K562 (cell line): ENCODE data around the gene ODAD3. TPM values are rescaled to one million over a fixed set of nuclear protein-coding genes. Genes with fewer than 3 reads are reported as not detected.

Experiments
- DNMT1 ChIP-seq: fragments of 450-650 bp; IDR thresholded peaks from 2 replicates; pipeline ENCODE4 v1.6.1; 2016; ENCODE audit warnings: antibody characterized with exemption, mild to moderate bottlenecking
- MGA ChIP-seq: fragments of 450-650 bp; IDR thresholded peaks from 2 replicates; pipeline ENCODE4 v1.6.1; 2016; ENCODE audit warnings: mild to moderate bottlenecking, moderate library complexity
- NFE2L1 ChIP-seq: fragments of 450-650 bp; IDR thresholded peaks from 2 replicates; pipeline ENCODE4 v1.6.1; 2016; ENCODE audit warnings: missing genetic modification characterization, low read depth, mild to moderate bottlenecking, missing compliant biosample characterization, moderate library complexity, borderline replicate concordance
- NFIX ChIP-seq: fragments of 250-450 bp; sonication (Bioruptor Pico); IDR thresholded peaks from 2 replicates; pipeline ENCODE4 v1.4.0; 2020; ENCODE audit warnings: low read depth, mild to moderate bottlenecking, moderate library complexity
- ZBTB49 ChIP-seq: sonication (generic); formaldehyde crosslinking; IDR thresholded peaks from 2 replicates; pipeline ENCODE4 v1.8.0; 2022; ENCODE audit warnings: missing genetic modification reagents, mild to moderate bottlenecking, borderline replicate concordance
- polyA plus RNA-seq, 8 experiments: library from polyadenylated mRNA; depleted of rRNA in 4 of 8; stranded (reverse) in 5 of 8; unstranded in 3 of 8; fragments of >200 nt; fragmentation: Nextera tagmentation in 2 of 8; fragmentation: Illumina TruSeq in 1 of 8; extraction: Ambion mirVana in 2 of 8; extraction: Trizol in 1 of 8; gene quantifications; 2 replicates each; pipeline versions ENCODE4 v1.2.1 to v1.2.3, GENCODE V29; 2011 to 2014; ENCODE audit warnings: inconsistent platforms in 1 of 8, missing spikeins in 1 of 8
- total RNA-seq, 7 experiments: library from RNA; depleted of rRNA in 6 of 7; stranded (reverse); fragments of >200 nt in 6 of 7; fragmentation: Illumina TruSeq in 2 of 7; extraction: Trizol in 2 of 7; gene quantifications; 2 replicates each; pipeline versions ENCODE4 v1.2.1 to v1.2.3, GENCODE V29; 2011 to 2021; ENCODE audit warnings: low replicate concordance in 1 of 7

The ODAD3 gene
- total and polyA plus RNA-seq, 9 of the 15 experiments (the other 6 are each of a cell fraction or from before 2014, with no cell fraction given) = 0.07 to 0.72 (median 0.14) TPM; not detected in 2

DNA sequence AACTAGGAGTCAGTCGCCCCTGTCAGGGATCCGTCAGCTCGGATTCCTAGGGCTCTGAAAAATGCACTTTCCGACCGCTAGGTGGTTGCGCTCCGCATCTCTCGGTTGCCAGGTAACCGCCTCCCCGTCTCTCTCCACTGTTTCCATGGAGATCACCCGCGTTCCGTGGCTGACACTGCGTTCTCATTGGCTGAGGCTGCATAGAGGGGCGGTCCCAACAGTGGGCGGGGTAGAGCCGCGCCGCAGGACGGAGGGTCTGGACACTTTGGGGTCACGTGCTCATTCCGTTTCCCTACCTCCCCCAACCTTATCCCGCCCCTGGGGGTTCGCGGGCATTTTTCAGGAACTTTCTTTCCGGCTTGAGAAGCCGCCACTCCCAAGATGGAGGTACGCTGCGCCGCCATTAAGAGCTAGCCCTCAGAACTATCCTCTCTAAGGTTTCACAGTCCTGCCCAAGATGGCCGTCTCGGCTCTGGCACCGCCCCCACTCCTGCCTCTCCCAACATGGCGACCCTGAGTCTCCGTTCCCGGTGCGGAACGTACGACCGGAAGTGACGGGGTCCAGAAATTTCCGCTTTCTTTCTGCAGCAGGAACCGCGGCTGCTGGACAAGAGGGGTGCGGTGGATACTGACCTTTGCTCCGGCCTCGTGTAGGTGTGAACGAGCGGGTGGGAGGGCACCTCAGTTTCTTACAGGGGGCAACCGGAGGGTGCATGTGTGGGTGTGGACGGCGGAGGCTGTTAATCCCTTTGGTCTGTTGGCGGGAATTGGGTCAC is at the start of gene ODAD3, which contains the start of gene PRKCSH (continued):
- TF ChIP-seq MGA (no peak; the same call in 1 of the 2 replicates), NFE2L1 (tag) (no peak), DNMT1 (no peak), NFIX (no peak), ZBTB49 (CRISPR knock-in tag) (no peak)
